ENCODE results near the gene CCER1.

The CCER1 gene

GRCh38 chr12:90979019-90979418, 24.0 kb upstream of the CCER1 start:
- no peak for FAIRE-seq
- DNase-seq (ENCODE audit: insufficient read length, low spot score) = no peak
- TF ChIP-seq POLR2A (IDR thresholded peaks at IDR 0.05; ENCODE audit: low read depth, low read length) = no peak

GRCh38 chr12:90978117-90978770, 23.3 kb upstream of the CCER1 start:
- no peak for TF ChIP-seq POLR2A (IDR thresholded peaks at IDR 0.05; ENCODE audit: low read depth, low read length)
- DNase-seq (ENCODE audit: insufficient read length, low spot score) (peak; percentile 9), FAIRE-seq (peak; percentile 87)

- FAIRE-seq (no peak), DNase-seq (ENCODE audit: insufficient read length, low spot score) (no peak)
- TF ChIP-seq POLR2A (IDR thresholded peaks at IDR 0.05; ENCODE audit: low read depth, low read length) = no peak
Measured at GRCh38 chr12:90977224-90977623, 22.2 kb upstream of the CCER1 start.

GRCh38 chr12:90974286-90974685, 19.3 kb upstream of the CCER1 start:
- no peak for TF ChIP-seq POLR2A (IDR thresholded peaks at IDR 0.05; ENCODE audit: low read depth, low read length)
- FAIRE-seq (no peak), DNase-seq (ENCODE audit: insufficient read length, low spot score) (no peak)

GRCh38 chr12:90972226-90972625, 17.2 kb upstream of the CCER1 start:
- FAIRE-seq = no peak
- TF ChIP-seq POLR2A (IDR thresholded peaks at IDR 0.05; ENCODE audit: low read depth, low read length) = no peak
- DNase-seq (ENCODE audit: insufficient read length, low spot score) = no peak

GRCh38 chr12:90970911-90971310, 15.9 kb upstream of the CCER1 start:
- FAIRE-seq (no peak), DNase-seq (ENCODE audit: insufficient read length, low spot score) (no peak)
- no peak for TF ChIP-seq POLR2A (IDR thresholded peaks at IDR 0.05; ENCODE audit: low read depth, low read length)

GRCh38 chr12:90970471-90970870, 15.5 kb upstream of the CCER1 start:
- TF ChIP-seq POLR2A (IDR thresholded peaks at IDR 0.05; ENCODE audit: low read depth, low read length) = no peak
- DNase-seq (ENCODE audit: insufficient read length, low spot score) = no peak
- no peak for FAIRE-seq

GRCh38 chr12:90969851-90970250, 14.9 kb upstream of the CCER1 start:
- TF ChIP-seq POLR2A (IDR thresholded peaks at IDR 0.05; ENCODE audit: low read depth, low read length) = no peak
- FAIRE-seq (no peak), DNase-seq (ENCODE audit: insufficient read length, low spot score) (no peak)

- TF ChIP-seq POLR2A (IDR thresholded peaks at IDR 0.05; ENCODE audit: low read depth, low read length) = no peak
- DNase-seq (ENCODE audit: insufficient read length, low spot score) (no peak), FAIRE-seq (no peak)
Measured at GRCh38 chr12:90969346-90969745, 14.4 kb upstream of the CCER1 start.

GRCh38 chr12:90965204-90965603, 10.2 kb upstream of the CCER1 start:
- FAIRE-seq (no peak), DNase-seq (ENCODE audit: insufficient read length, low spot score) (no peak)

GRCh38 chr12:90964616-90965015, 9.6 kb upstream of the CCER1 start:
- FAIRE-seq = no peak
- TF ChIP-seq POLR2A (IDR thresholded peaks at IDR 0.05; ENCODE audit: low read depth, low read length) = no peak

More at GRCh38 chr12:90965204-90965603, 10.2 kb upstream of the CCER1 start:
- TF ChIP-seq POLR2A (IDR thresholded peaks at IDR 0.05; ENCODE audit: low read depth, low read length) = no peak

GRCh38 chr12:90963946-90964345, 9.0 kb upstream of the CCER1 start:
- no peak for FAIRE-seq
- no peak for DNase-seq (ENCODE audit: insufficient read length, low spot score)
- no peak for TF ChIP-seq POLR2A (IDR thresholded peaks at IDR 0.05; ENCODE audit: low read depth, low read length)

More at GRCh38 chr12:90964616-90965015, 9.6 kb upstream of the CCER1 start:
- DNase-seq (ENCODE audit: insufficient read length, low spot score) = no peak

GRCh38 chr12:90961154-90961553, 6.2 kb upstream of the CCER1 start:
- no peak for TF ChIP-seq POLR2A (IDR thresholded peaks at IDR 0.05; ENCODE audit: low read depth, low read length)
- DNase-seq (ENCODE audit: insufficient read length, low spot score) = no peak
- no peak for FAIRE-seq

- no peak for DNase-seq (ENCODE audit: insufficient read length, low spot score)
- peak; percentile 69 for FAIRE-seq
- no peak for TF ChIP-seq POLR2A (IDR thresholded peaks at IDR 0.05; ENCODE audit: low read depth, low read length)
Measured at GRCh38 chr12:90959538-90960139, 4.7 kb upstream of the CCER1 start.

- TF ChIP-seq POLR2A (IDR thresholded peaks at IDR 0.05; ENCODE audit: low read depth, low read length) = no peak
- DNase-seq (ENCODE audit: insufficient read length, low spot score) (no peak), FAIRE-seq (peak; percentile 84)
Measured at GRCh38 chr12:90959032-90959431, 4.1 kb upstream of the CCER1 start.
